GM06990 (cell line): Measurements from ENCODE around the gene ERBB4.

Source experiments
- DNase-seq: peaks from one replicate; pipeline ENCODE4 v3.0.0-alpha.2; 2011; ENCODE audit not compliant: insufficient read length; ENCODE audit errors: extremely low read depth
- H3K27me3 ChIP-seq: replicated peaks from 2 replicates; pipeline ENCODE4 v1.6.0; 2011; ENCODE audit warnings: low read length; ENCODE audit not compliant: control insufficient read depth, insufficient read depth
- H3K36me3 ChIP-seq: 2 replicates; pipeline ENCODE4 v1.5.1; 2011; ENCODE audit warnings: low read length; ENCODE audit not compliant: control insufficient read depth, insufficient read depth
- H3K4me3 ChIP-seq: replicated peaks from 2 replicates; pipeline ENCODE4 v1.5.1; 2011; ENCODE audit warnings: low read depth, mild to moderate bottlenecking, control low read depth, low read length
- TF ChIP-seq, protein P1 (sequence below): IDR thresholded peaks from 2 replicates; pipeline ENCODE4 v1.5.1; 2011; ENCODE audit warnings: low read length, control low read depth, mild to moderate bottlenecking, inconsistent platforms; ENCODE audit not compliant: insufficient read depth, poor library complexity, severe bottlenecking

The ERBB4 gene

GRCh38 chr2:212001325-212001724, 537.3 kb downstream of the ERBB4 start:
- no peak for DNase-seq
- no peaks in the 10 kb centered on the region for H3K27me3 ChIP-seq
- H3K36me3 ChIP-seq, result no peaks in the 10 kb centered on the region
- H3K4me3 ChIP-seq, result no peak overlapping the region
- TF ChIP-seq, protein P1, sequence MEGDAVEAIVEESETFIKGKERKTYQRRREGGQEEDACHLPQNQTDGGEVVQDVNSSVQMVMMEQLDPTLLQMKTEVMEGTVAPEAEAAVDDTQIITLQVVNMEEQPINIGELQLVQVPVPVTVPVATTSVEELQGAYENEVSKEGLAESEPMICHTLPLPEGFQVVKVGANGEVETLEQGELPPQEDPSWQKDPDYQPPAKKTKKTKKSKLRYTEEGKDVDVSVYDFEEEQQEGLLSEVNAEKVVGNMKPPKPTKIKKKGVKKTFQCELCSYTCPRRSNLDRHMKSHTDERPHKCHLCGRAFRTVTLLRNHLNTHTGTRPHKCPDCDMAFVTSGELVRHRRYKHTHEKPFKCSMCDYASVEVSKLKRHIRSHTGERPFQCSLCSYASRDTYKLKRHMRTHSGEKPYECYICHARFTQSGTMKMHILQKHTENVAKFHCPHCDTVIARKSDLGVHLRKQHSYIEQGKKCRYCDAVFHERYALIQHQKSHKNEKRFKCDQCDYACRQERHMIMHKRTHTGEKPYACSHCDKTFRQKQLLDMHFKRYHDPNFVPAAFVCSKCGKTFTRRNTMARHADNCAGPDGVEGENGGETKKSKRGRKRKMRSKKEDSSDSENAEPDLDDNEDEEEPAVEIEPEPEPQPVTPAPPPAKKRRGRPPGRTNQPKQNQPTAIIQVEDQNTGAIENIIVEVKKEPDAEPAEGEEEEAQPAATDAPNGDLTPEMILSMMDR, result no peak

GRCh38 chr2:211996857-211997256, 541.7 kb downstream of the ERBB4 start:
- Histone ChIP-seq H3K36me3 (no peaks in the 10 kb centered on the region), H3K27me3 (no peaks in the 10 kb centered on the region), H3K4me3 (no peak overlapping the region)
- TF ChIP-seq, protein P1, result no peak
- DNase-seq, result peak; percentile 19

DNA sequence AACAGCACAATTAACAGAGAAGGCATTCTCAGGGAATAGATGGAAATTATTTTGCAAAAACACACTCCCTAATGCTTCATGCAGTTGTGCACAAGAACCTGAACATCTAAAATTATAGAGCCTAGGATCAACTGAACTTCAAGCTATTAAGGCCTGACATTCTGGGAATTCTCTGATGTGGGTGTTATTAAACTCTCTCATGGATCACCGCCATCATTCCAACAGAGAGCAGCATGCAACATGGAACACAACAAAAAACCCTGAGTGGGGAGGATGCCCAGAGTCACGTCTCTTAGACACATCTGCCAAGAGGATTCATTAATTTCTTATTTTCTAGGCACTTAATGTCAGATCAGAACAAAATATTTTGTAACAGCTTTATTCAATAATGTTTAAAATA, 543.8 kb downstream of the ERBB4 start:
- no peaks in the 10 kb centered on the region for H3K27me3 ChIP-seq
- TF ChIP-seq, protein P1, result no peak
- no peaks in the 10 kb centered on the region for H3K36me3 ChIP-seq
- H3K4me3 ChIP-seq, result no peak overlapping the region
- no peak for DNase-seq

GRCh38 chr2:211990335-211990734, 548.3 kb downstream of the ERBB4 start:
- TF ChIP-seq, protein P1, result no peak
- Histone ChIP-seq H3K27me3 (no peaks in the 10 kb centered on the region), H3K4me3 (no peak overlapping the region), H3K36me3 (no peaks in the 10 kb centered on the region)
- DNase-seq, result no peak

- DNase-seq, result no peak
- no peaks in the 10 kb centered on the region for H3K36me3 ChIP-seq
- TF ChIP-seq, protein P1, result no peak
- no peak overlapping the region for H3K4me3 ChIP-seq
- H3K27me3 ChIP-seq, result no peaks in the 10 kb centered on the region
Measured at GRCh38 chr2:211986313-211986712, 552.3 kb downstream of the ERBB4 start.

DNA sequence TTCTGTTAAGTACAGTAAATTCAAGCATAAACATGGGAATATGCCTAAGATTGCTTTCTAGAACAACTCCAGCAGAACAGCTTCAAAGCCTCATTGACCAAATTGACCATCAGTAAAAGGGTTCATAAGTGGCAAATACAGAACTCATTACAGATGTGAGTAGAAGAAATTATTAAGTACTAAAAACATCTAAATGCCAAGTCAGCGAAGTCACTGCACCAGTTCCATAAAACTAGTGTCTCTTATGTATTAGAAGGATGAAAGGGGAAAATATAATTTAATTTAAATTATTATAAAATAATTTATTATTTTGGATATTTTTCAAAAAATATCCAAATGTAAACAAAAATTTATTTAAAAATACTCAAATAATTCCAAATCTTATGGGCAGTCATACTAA, 553.2 kb downstream of the ERBB4 start:
- no peaks in the 10 kb centered on the region for H3K27me3 ChIP-seq
- no peaks in the 10 kb centered on the region for H3K36me3 ChIP-seq
- TF ChIP-seq, protein P1, result no peak
- H3K4me3 ChIP-seq, result no peak overlapping the region
- DNase-seq, result no peak
